HEK293 (cell line): Measurements from ENCODE around the gene ARSB.

Source experiments
- CTCF ChIA-PET: fragments of 350-600 bp; formaldehyde crosslinking; extraction: SDS; loops from one replicate; lab custom pipeline; 2021; ENCODE audit warnings: antibody characterized with exemption; lab: Yijun Ruan, JAX
- POLR2A ChIA-PET: fragments of 300-600 bp; formaldehyde crosslinking; extraction: SDS; loops from one replicate; lab custom pipeline; 2020; ENCODE audit warnings: antibody characterized with exemption, inconsistent platforms; lab: Yijun Ruan, JAX
- H3K27ac ChIP-seq: fragments of 200-500 bp; sonication (Bioruptor generic); 2 replicates; pipeline ENCODE4 v1.5.1; 2014; ENCODE audit warnings: low read depth, low read length, control low read depth, inconsistent platforms; ENCODE audit errors: extremely low read depth
- H3K36me3 ChIP-seq, 2 experiments: fragments of 200-500 bp in 1 of 2; sonication (Bioruptor generic) in 1 of 2; 1 replicate in 1 of 2; 2 replicates in 1 of 2; pipeline ENCODE4 v1.5.1; 2014 to 2017; ENCODE audit warnings: inconsistent platforms in 2 of 2, low read length in 2 of 2; ENCODE audit not compliant: control insufficient read depth in 2 of 2, insufficient read depth in 1 of 2
- H3K4me1 ChIP-seq: fragments of 200-500 bp; sonication (Bioruptor generic); 2 replicates; pipeline ENCODE4 v1.5.1; 2014; ENCODE audit warnings: mild to moderate bottlenecking, low read length, inconsistent platforms; ENCODE audit not compliant: control insufficient read depth, insufficient read depth
- H3K4me3 ChIP-seq: 2 replicates; pipeline ENCODE4 v1.5.1; 2011; ENCODE audit warnings: low read depth, mild to moderate bottlenecking, control low read depth, low read length, moderate library complexity
- H3K9me3 ChIP-seq: fragments of 200-500 bp; sonication (Bioruptor generic); 2 replicates; pipeline ENCODE4 v1.5.1; 2014; ENCODE audit warnings: low read depth, low read length, inconsistent platforms; ENCODE audit not compliant: control insufficient read depth, insufficient read depth
- BCL11A ChIP-seq: fragments of 450-650 bp; formaldehyde crosslinking; IDR thresholded peaks from 2 replicates; pipeline ENCODE4 v1.5.1; 2016; ENCODE audit warnings: low read depth, missing biosample characterization, missing genetic modification characterization
- GFI1B ChIP-seq: fragments of 450-650 bp; formaldehyde crosslinking; IDR thresholded peaks from 2 replicates; pipeline ENCODE4 v1.5.1; 2016; ENCODE audit warnings: missing biosample characterization, missing genetic modification characterization
- INSM2 ChIP-seq: fragments of 450-650 bp; formaldehyde crosslinking; IDR thresholded peaks from 2 replicates; pipeline ENCODE4 v1.5.1; 2016; ENCODE audit warnings: missing biosample characterization, missing genetic modification characterization
- KLF1 ChIP-seq: fragments of 450-650 bp; formaldehyde crosslinking; IDR thresholded peaks from 2 replicates; pipeline ENCODE4 v1.5.1; 2016; ENCODE audit warnings: missing biosample characterization, missing genetic modification characterization
- KLF17 ChIP-seq: fragments of 450-650 bp; formaldehyde crosslinking; IDR thresholded peaks from 2 replicates; pipeline ENCODE4 v1.5.1; 2016; ENCODE audit warnings: missing biosample characterization, missing genetic modification characterization
- TSHZ1 ChIP-seq: fragments of 450-650 bp; formaldehyde crosslinking; IDR thresholded peaks from 2 replicates; pipeline ENCODE4 v1.5.1; 2016; ENCODE audit warnings: missing biosample characterization, missing genetic modification characterization, borderline replicate concordance
- ZBTB21 ChIP-seq: fragments of 450-650 bp; formaldehyde crosslinking; IDR thresholded peaks from 2 replicates; pipeline ENCODE4 v1.5.1; 2017; ENCODE audit warnings: missing biosample characterization, missing genetic modification characterization
- ZEB2 ChIP-seq: fragments of 450-650 bp; formaldehyde crosslinking; IDR thresholded peaks from 2 replicates; pipeline ENCODE4 v1.5.1; 2016; ENCODE audit warnings: missing biosample characterization, missing genetic modification characterization
- ZNF132 ChIP-seq: fragments of 450-650 bp; formaldehyde crosslinking; IDR thresholded peaks from 2 replicates; pipeline ENCODE4 v1.5.1; 2017; ENCODE audit warnings: missing biosample characterization, missing genetic modification characterization, borderline replicate concordance
- ZNF155 ChIP-seq: fragments of 450-650 bp; formaldehyde crosslinking; IDR thresholded peaks from 2 replicates; pipeline ENCODE4 v1.5.1; 2016; ENCODE audit warnings: missing biosample characterization, missing genetic modification characterization
- ZNF169 ChIP-seq: fragments of 450-650 bp; formaldehyde crosslinking; IDR thresholded peaks from 2 replicates; pipeline ENCODE4 v1.5.1; 2016; ENCODE audit warnings: missing biosample characterization, missing genetic modification characterization
- ZNF174 ChIP-seq: fragments of 450-650 bp; formaldehyde crosslinking; IDR thresholded peaks from 2 replicates; pipeline ENCODE4 v1.5.0; 2017; ENCODE audit warnings: missing biosample characterization, mild to moderate bottlenecking, missing genetic modification characterization
- ZNF184 ChIP-seq: fragments of 450-650 bp; IDR thresholded peaks from 2 replicates; pipeline ENCODE4 v1.5.1; 2018; ENCODE audit warnings: missing biosample characterization, mild to moderate bottlenecking, missing genetic modification characterization
- ZNF2 ChIP-seq: fragments of 450-650 bp; formaldehyde crosslinking; IDR thresholded peaks from 2 replicates; pipeline ENCODE4 v1.5.1; 2016; ENCODE audit warnings: missing biosample characterization, missing genetic modification characterization
- ZNF24 ChIP-seq: fragments of 450-650 bp; formaldehyde crosslinking; IDR thresholded peaks from 2 replicates; pipeline ENCODE4 v1.5.1; 2016; ENCODE audit warnings: missing biosample characterization, missing genetic modification characterization
- ZNF311 ChIP-seq: fragments of 450-650 bp; formaldehyde crosslinking; IDR thresholded peaks from 2 replicates; pipeline ENCODE4 v1.5.1; 2017; ENCODE audit warnings: missing biosample characterization, missing genetic modification characterization, borderline replicate concordance
- ZNF335 ChIP-seq: fragments of 450-650 bp; formaldehyde crosslinking; conservative IDR thresholded peaks from 2 replicates; pipeline ENCODE4 v1.5.1; 2016; ENCODE audit warnings: missing biosample characterization, missing genetic modification characterization
- ZNF473 ChIP-seq: fragments of 450-650 bp; formaldehyde crosslinking; IDR thresholded peaks from 2 replicates; pipeline ENCODE4 v1.5.1; 2017; ENCODE audit warnings: missing biosample characterization, missing genetic modification characterization
- ZNF514 ChIP-seq: fragments of 450-650 bp; formaldehyde crosslinking; IDR thresholded peaks from 2 replicates; pipeline ENCODE4 v1.5.1; 2016; ENCODE audit warnings: missing biosample characterization, missing genetic modification characterization
- ZNF580 ChIP-seq: fragments of 450-650 bp; formaldehyde crosslinking; IDR thresholded peaks from 2 replicates; pipeline ENCODE4 v1.5.1; 2016; ENCODE audit warnings: missing biosample characterization, missing genetic modification characterization
- ZNF621 ChIP-seq: fragments of 450-650 bp; formaldehyde crosslinking; IDR thresholded peaks from 2 replicates; pipeline ENCODE4 v1.5.1; 2017; ENCODE audit warnings: missing biosample characterization, missing genetic modification characterization
- ZNF645 ChIP-seq: fragments of 450-650 bp; formaldehyde crosslinking; IDR thresholded peaks from 2 replicates; pipeline ENCODE4; 2016; ENCODE audit warnings: missing biosample characterization, missing genetic modification characterization
- ZNF704 ChIP-seq: fragments of 450-650 bp; formaldehyde crosslinking; IDR thresholded peaks from 2 replicates; pipeline ENCODE4 v1.5.1; 2016; ENCODE audit warnings: missing biosample characterization, missing genetic modification characterization
- ZNF777 ChIP-seq: fragments of 450-650 bp; formaldehyde crosslinking; IDR thresholded peaks from 2 replicates; pipeline ENCODE4 v1.5.1; 2017; ENCODE audit warnings: missing biosample characterization, missing genetic modification characterization, borderline replicate concordance
- ZSCAN16 ChIP-seq: fragments of 450-650 bp; formaldehyde crosslinking; IDR thresholded peaks from 2 replicates; pipeline ENCODE4 v1.5.1; 2016; ENCODE audit warnings: missing biosample characterization, missing genetic modification characterization
- ZSCAN4 ChIP-seq: fragments of 450-650 bp; formaldehyde crosslinking; IDR thresholded peaks from 2 replicates; pipeline ENCODE4 v1.5.1; 2017; ENCODE audit warnings: missing biosample characterization, missing genetic modification characterization
- ZSCAN5A ChIP-seq: fragments of 450-650 bp; formaldehyde crosslinking; IDR thresholded peaks from 2 replicates; pipeline ENCODE4 v1.5.1; 2016; ENCODE audit warnings: missing biosample characterization, missing genetic modification characterization

Gene ARSB

GRCh38 chr5:78912085-78912771, 72.9 kb downstream of the ARSB start:
- Histone ChIP-seq H3K27ac (peak overlapping the region; percentile 66), H3K36me3 (no peaks in the 10 kb centered on the region), H3K9me3 (no peaks in the 10 kb centered on the region), H3K4me1 (peaks cover 32% of the 10 kb centered on the region), H3K4me3 (no peak overlapping the region)
- POLR2A ChIA-PET, result interaction anchor here (1.1 to 1.3 kb wide), 2 partner anchors 15 to 72 kb away, joined by 3 read pairs; no protein-coding TSS in a partner anchor
- CTCF ChIA-PET, result interaction anchor here (0.6 to 5.8 kb wide), 8 partner anchors 11 to 1708 kb away, joined by 3 to 47 read pairs (median 4); no protein-coding TSS in a partner anchor
- TF ChIP-seq ZBTB21 (tag by site-specific recombination) (peak; percentile 83), ZNF621 (no peak), ZNF514 (tag by site-specific recombination) (no peak), ZNF645 (tag by site-specific recombination) (no peak), ZNF174 (tag by site-specific recombination) (no peak), ZEB2 (tag by site-specific recombination) (no peak), KLF1 (tag by site-specific recombination) (no peak), ZSCAN16 (no peak), ZNF704 (tag by site-specific recombination) (no peak), ZNF473 (tag by site-specific recombination) (no peak), ZSCAN5A (tag by site-specific recombination) (no peak), ZNF24 (tag by site-specific recombination) (no peak), ZNF335 (tag by site-specific recombination) (peak; percentile 57), ZSCAN4 (tag by site-specific recombination) (no peak), BCL11A (no peak), ZNF155 (tag by site-specific recombination) (no peak), ZNF580 (tag by site-specific recombination) (no peak), KLF17 (tag by site-specific recombination) (peak; percentile 59; the same call in 1 of the 2 replicates), INSM2 (no peak), ZNF777 (tag by site-specific recombination) (no peak), ZNF311 (tag by site-specific recombination) (no peak), TSHZ1 (tag by site-specific recombination) (no peak), ZNF184 (tag by site-specific recombination) (no peak), GFI1B (tag by site-specific recombination) (peak; percentile 62; the same call in 1 of the 2 replicates), ZNF169 (tag by site-specific recombination) (no peak), ZNF132 (no peak), ZNF2 (no peak)
